Naive B cell (primary cell): ENCODE data around the gene DHRS7C. TPM values are rescaled to one million over a fixed set of nuclear protein-coding genes. Genes with fewer than 3 reads are reported as not detected.

Experiments used
- ATAC-seq, 2 donors: fragments of 150-1000 bp; cut with Tn5 transposase; 2 replicates each; pipeline ENCODE4 v1.10.0; 2021; ENCODE audit warnings: low read depth in 2 of 2, mild to moderate bottlenecking in 2 of 2, moderate library complexity in 2 of 2
- DNase-seq: peaks from one replicate; pipeline ENCODE4 v3.0.0; 2022
- H3K27ac Mint-ChIP-seq, 6 donors: one replicate each; pipeline ENCODE4 v1.8.0; 2020 to 2022; ENCODE audit warnings: mild to moderate bottlenecking in 6 of 6, mixed read lengths in 6 of 6, moderate library complexity in 5 of 6, inconsistent platforms in 2 of 6
- H3K27me3 Mint-ChIP-seq, 3 donors: one replicate each; pipeline ENCODE4 v1.8.0; 2021 to 2022; ENCODE audit warnings: mixed read lengths in 3 of 3, mild to moderate bottlenecking in 1 of 3
- H3K36me3 Mint-ChIP-seq, 2 donors: one replicate each; pipeline ENCODE4 v1.8.0; 2020 to 2022; ENCODE audit warnings: mixed read lengths in 2 of 2, inconsistent platforms in 1 of 2, mild to moderate bottlenecking in 1 of 2
- H3K4me1 Mint-ChIP-seq, 3 donors: one replicate each; pipeline ENCODE4 v1.8.0; 2020 to 2022; ENCODE audit warnings: mixed read lengths in 3 of 3, inconsistent platforms in 1 of 3, mild to moderate bottlenecking in 1 of 3, moderate library complexity in 1 of 3
- H3K4me3 Mint-ChIP-seq, 8 donors: one replicate each; pipeline ENCODE4 v1.8.0; 2020 to 2022; ENCODE audit warnings: mild to moderate bottlenecking in 8 of 8, mixed read lengths in 8 of 8, moderate library complexity in 8 of 8, inconsistent platforms in 2 of 8
- H3K9me3 Mint-ChIP-seq, 7 donors: one replicate each; pipeline ENCODE4 v1.8.0; 2020 to 2022; ENCODE audit warnings: mixed read lengths in 7 of 7, mild to moderate bottlenecking in 5 of 7, inconsistent platforms in 2 of 7, moderate library complexity in 1 of 7
- polyA plus RNA-seq, 6 donors: library from polyadenylated mRNA; unstranded; fragments of 300-500 nt; fragmentation: Illumina TruSeq; gene quantifications; one replicate each; pipeline ENCODE4 v1.2.3, GENCODE V29; 2021; ENCODE audit warnings: low read depth in 6 of 6

Gene DHRS7C
- not detected for polyA plus RNA-seq

GRCh38 chr17:9790889-9791876 is at the start of gene DHRS7C:
TSS of gene DHRS7C (minus strand) at chr17:9791592. CDS start at chr17:9791284, 308 bp downstream.
- ATAC-seq (no peak), DNase-seq (no peak)
- Mint-ChIP-seq H3K36me3 (no peaks in the 10 kb centered on the region), H3K4me1 (no peaks in the 10 kb centered on the region), H3K9me3 (no peaks in the 10 kb centered on the region), H3K27me3 (peaks cover 0 to 26% (median 6%) of the 10 kb centered on the region in 3 donors), H3K4me3 (no peak within 1 kb of the TSS), H3K27ac (no peak within 1 kb of the TSS)

- H3K9me3 Mint-ChIP-seq: peaks cover 0 to 15% (median 2%) of the 10 kb centered on the region in 7 donors
- H3K27ac Mint-ChIP-seq: peak overlapping the region in 1 of 6 donors; percentile 67
- H3K36me3 Mint-ChIP-seq: no peaks in the 10 kb centered on the region
- no peak overlapping the region for H3K4me3 Mint-ChIP-seq
- no peaks in the 10 kb centered on the region for H3K4me1 Mint-ChIP-seq
- DNase-seq (no peak), ATAC-seq (no peak)
- peaks cover 16 to 39% (median 36%) of the 10 kb centered on the region in 3 donors for H3K27me3 Mint-ChIP-seq
Measured at GRCh38 chr17:9839433-9839832, 48.0 kb upstream of the DHRS7C start.

GRCh38 chr17:9837551-9838471 is 46.4 kb upstream of the DHRS7C start:
- ATAC-seq (no peak), DNase-seq (no peak)
- no peak overlapping the region for H3K27ac Mint-ChIP-seq
- H3K4me1 Mint-ChIP-seq: no peaks in the 10 kb centered on the region
- peaks cover 0 to 15% (median 0%) of the 10 kb centered on the region in 7 donors for H3K9me3 Mint-ChIP-seq
- peaks cover 16 to 26% (median 26%) of the 10 kb centered on the region in 3 donors for H3K27me3 Mint-ChIP-seq
- no peak overlapping the region for H3K4me3 Mint-ChIP-seq
- no peaks in the 10 kb centered on the region for H3K36me3 Mint-ChIP-seq

- DNase-seq (no peak), ATAC-seq (no peak)
- Mint-ChIP-seq H3K4me1 (no peaks in the 10 kb centered on the region), H3K4me3 (no peak overlapping the region), H3K27me3 (peaks cover 7 to 20% (median 18%) of the 10 kb centered on the region in 3 donors), H3K36me3 (no peaks in the 10 kb centered on the region), H3K27ac (no peak overlapping the region), H3K9me3 (peaks cover 0 to 6% (median 0%) of the 10 kb centered on the region in 7 donors)
Measured at GRCh38 chr17:9833922-9834321, 42.5 kb upstream of the DHRS7C start.

GRCh38 chr17:9830711-9831110 is 39.3 kb upstream of the DHRS7C start:
- H3K36me3 Mint-ChIP-seq: no peaks in the 10 kb centered on the region
- no peak for ATAC-seq
- no peaks in the 10 kb centered on the region for H3K4me1 Mint-ChIP-seq
- no peak for DNase-seq
- H3K9me3 Mint-ChIP-seq: no peaks in the 10 kb centered on the region
- no peak overlapping the region for H3K27ac Mint-ChIP-seq
- H3K4me3 Mint-ChIP-seq: no peak overlapping the region
- peaks cover 6 to 20% (median 14%) of the 10 kb centered on the region in 3 donors for H3K27me3 Mint-ChIP-seq

GRCh38 chr17:9829343-9829742 is 38.0 kb upstream of the DHRS7C start:
- H3K4me1 Mint-ChIP-seq: no peaks in the 10 kb centered on the region
- no peaks in the 10 kb centered on the region for H3K9me3 Mint-ChIP-seq
- H3K27me3 Mint-ChIP-seq: peaks cover 10 to 30% (median 23%) of the 10 kb centered on the region in 3 donors
- H3K27ac Mint-ChIP-seq: no peak overlapping the region
- ATAC-seq: no peak
- no peak overlapping the region for H3K4me3 Mint-ChIP-seq
- no peak for DNase-seq
- H3K36me3 Mint-ChIP-seq: no peaks in the 10 kb centered on the region

GRCh38 chr17:9828296-9829295 is 37.2 kb upstream of the DHRS7C start:
- H3K36me3 Mint-ChIP-seq: no peaks in the 10 kb centered on the region
- ATAC-seq: no peak
- DNase-seq: no peak
- peaks cover 10 to 37% (median 31%) of the 10 kb centered on the region in 3 donors for H3K27me3 Mint-ChIP-seq
- H3K4me1 Mint-ChIP-seq: no peaks in the 10 kb centered on the region
- no peaks in the 10 kb centered on the region for H3K9me3 Mint-ChIP-seq
- H3K27ac Mint-ChIP-seq: no peak overlapping the region
- H3K4me3 Mint-ChIP-seq: peak overlapping the region in 1 of 8 donors; percentile 1

- ATAC-seq (no peak), DNase-seq (no peak)
- peaks cover 0 to 5% (median 3%) of the 10 kb centered on the region in 7 donors for H3K9me3 Mint-ChIP-seq
- H3K4me1 Mint-ChIP-seq: no peaks in the 10 kb centered on the region
- H3K36me3 Mint-ChIP-seq: peaks cover 0 to 4% of the 10 kb centered on the region in 2 donors
- H3K27me3 Mint-ChIP-seq: peaks cover 18 to 41% (median 30%) of the 10 kb centered on the region in 3 donors
- no peak within 1 kb of the TSS for H3K27ac Mint-ChIP-seq
- no peak within 1 kb of the TSS for H3K4me3 Mint-ChIP-seq
Measured at GRCh38 chr17:9825641-9826150, 34.3 kb upstream of the DHRS7C start, which contains the start of gene GLP2R. TSS of gene GLP2R (plus strand) at chr17:9825924. CDS start at chr17:9826064, 140 bp downstream.

- ATAC-seq (no peak), DNase-seq (no peak)
- Mint-ChIP-seq H3K4me1 (no peaks in the 10 kb centered on the region), H3K4me3 (no peak overlapping the region), H3K9me3 (peaks cover 0 to 5% (median 3%) of the 10 kb centered on the region in 7 donors), H3K27me3 (peaks cover 18 to 37% (median 25%) of the 10 kb centered on the region in 3 donors), H3K36me3 (peaks cover 0 to 4% of the 10 kb centered on the region in 2 donors), H3K27ac (no peak overlapping the region)
Measured at GRCh38 chr17:9824797-9825338, 33.5 kb upstream of the DHRS7C start.

GRCh38 chr17:9824094-9824493 is 32.7 kb upstream of the DHRS7C start:
- no peak overlapping the region for H3K27ac Mint-ChIP-seq
- DNase-seq: no peak
- peaks cover 0 to 4% of the 10 kb centered on the region in 2 donors for H3K36me3 Mint-ChIP-seq
- no peaks in the 10 kb centered on the region for H3K4me1 Mint-ChIP-seq
- peaks cover 0 to 5% (median 3%) of the 10 kb centered on the region in 7 donors for H3K9me3 Mint-ChIP-seq
- H3K4me3 Mint-ChIP-seq: no peak overlapping the region
- ATAC-seq: no peak
- peaks cover 18 to 36% (median 27%) of the 10 kb centered on the region in 3 donors for H3K27me3 Mint-ChIP-seq

- Mint-ChIP-seq H3K4me3 (peak within 1 kb of the TSS in 1 of 8 donors; percentile 4), H3K36me3 (peaks cover 0 to 4% of the 10 kb centered on the region in 2 donors), H3K27me3 (peaks cover 18 to 35% (median 32%) of the 10 kb centered on the region in 3 donors), H3K9me3 (peaks cover 0 to 5% (median 3%) of the 10 kb centered on the region in 7 donors), H3K4me1 (no peaks in the 10 kb centered on the region), H3K27ac (no peak within 1 kb of the TSS)
- DNase-seq (no peak), ATAC-seq (no peak)
Measured at GRCh38 chr17:9821921-9822320, 30.5 kb upstream of the DHRS7C start, which contains the start of gene GSG1L2. TSS of gene GSG1L2 (minus strand) at chr17:9822079. CDS start at chr17:9822071, 8 bp downstream.
